Transverse colon (tissue), 3 donors: ENCODE data around the gene SNRPD1.

Experiments used
- EP300 ChIP-seq: sonication (generic); formaldehyde crosslinking; IDR thresholded peaks from one replicate; pipeline ENCODE4 v1.6.1; 2017; ENCODE audit warnings: antibody characterized with exemption, low read depth
- TF ChIP-seq, protein P1 (sequence below), 5 experiments: fragments of 200-600 bp in 3 of 5; fragments of 450-650 bp in 2 of 5; sonication (generic) in 3 of 5; IDR thresholded peaks; 1 replicate in 2 of 5; 2 replicates in 3 of 5; pipeline ENCODE4 v1.5.1; 2016 to 2017; ENCODE audit warnings: antibody characterized with exemption in 5 of 5, inconsistent platforms in 3 of 5, mild to moderate bottlenecking in 2 of 5, moderate library complexity in 1 of 5

DNA sequence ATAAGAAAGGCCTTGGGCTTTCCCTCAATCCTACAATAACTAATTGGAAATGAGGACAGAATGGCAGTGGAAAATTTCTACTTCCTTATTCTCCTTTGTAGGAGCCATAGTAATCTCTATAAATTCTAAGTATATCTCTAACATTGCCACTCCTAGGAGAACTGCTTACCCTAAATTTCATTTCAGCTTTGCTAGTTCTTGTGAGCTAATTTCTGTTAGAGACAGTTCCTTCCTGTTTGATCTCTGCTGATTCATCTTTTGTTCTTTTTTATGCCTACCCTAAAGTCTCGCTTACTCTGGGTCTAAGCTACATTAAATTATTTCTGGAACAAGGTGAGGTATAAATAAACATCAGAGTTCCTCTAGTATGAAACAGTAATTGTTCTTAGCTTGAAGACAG is 66.7 kb downstream of the SNRPD1 start:
- TF ChIP-seq, protein P1, sequence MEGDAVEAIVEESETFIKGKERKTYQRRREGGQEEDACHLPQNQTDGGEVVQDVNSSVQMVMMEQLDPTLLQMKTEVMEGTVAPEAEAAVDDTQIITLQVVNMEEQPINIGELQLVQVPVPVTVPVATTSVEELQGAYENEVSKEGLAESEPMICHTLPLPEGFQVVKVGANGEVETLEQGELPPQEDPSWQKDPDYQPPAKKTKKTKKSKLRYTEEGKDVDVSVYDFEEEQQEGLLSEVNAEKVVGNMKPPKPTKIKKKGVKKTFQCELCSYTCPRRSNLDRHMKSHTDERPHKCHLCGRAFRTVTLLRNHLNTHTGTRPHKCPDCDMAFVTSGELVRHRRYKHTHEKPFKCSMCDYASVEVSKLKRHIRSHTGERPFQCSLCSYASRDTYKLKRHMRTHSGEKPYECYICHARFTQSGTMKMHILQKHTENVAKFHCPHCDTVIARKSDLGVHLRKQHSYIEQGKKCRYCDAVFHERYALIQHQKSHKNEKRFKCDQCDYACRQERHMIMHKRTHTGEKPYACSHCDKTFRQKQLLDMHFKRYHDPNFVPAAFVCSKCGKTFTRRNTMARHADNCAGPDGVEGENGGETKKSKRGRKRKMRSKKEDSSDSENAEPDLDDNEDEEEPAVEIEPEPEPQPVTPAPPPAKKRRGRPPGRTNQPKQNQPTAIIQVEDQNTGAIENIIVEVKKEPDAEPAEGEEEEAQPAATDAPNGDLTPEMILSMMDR (IDR thresholded peaks at IDR 0.05), result no peak
- TF ChIP-seq EP300, result no peak
